ENCODE results near the gene SRD5A3.

DNA sequence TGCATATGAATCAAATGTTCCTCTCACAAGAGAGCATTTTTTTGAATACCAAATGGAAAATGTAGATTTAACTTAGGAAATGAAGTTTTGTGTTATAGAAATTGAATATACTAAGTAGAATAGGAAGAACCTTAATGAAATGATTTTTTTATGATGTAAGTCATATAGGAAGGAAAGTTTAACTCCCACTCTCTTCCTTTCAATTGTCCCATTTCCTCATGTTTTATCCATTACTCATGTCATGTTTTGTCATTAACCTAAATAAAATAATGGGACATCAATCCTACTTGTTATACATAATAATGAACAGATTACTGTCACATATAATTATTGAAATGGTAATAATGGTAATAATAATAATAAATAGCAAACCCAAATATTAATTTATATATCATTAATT lies 22.7 kb upstream of the SRD5A3 start:
- TF ChIP-seq POLR2A (IDR thresholded peaks at IDR 0.05), result no peak
- TF ChIP-seq, protein P1, sequence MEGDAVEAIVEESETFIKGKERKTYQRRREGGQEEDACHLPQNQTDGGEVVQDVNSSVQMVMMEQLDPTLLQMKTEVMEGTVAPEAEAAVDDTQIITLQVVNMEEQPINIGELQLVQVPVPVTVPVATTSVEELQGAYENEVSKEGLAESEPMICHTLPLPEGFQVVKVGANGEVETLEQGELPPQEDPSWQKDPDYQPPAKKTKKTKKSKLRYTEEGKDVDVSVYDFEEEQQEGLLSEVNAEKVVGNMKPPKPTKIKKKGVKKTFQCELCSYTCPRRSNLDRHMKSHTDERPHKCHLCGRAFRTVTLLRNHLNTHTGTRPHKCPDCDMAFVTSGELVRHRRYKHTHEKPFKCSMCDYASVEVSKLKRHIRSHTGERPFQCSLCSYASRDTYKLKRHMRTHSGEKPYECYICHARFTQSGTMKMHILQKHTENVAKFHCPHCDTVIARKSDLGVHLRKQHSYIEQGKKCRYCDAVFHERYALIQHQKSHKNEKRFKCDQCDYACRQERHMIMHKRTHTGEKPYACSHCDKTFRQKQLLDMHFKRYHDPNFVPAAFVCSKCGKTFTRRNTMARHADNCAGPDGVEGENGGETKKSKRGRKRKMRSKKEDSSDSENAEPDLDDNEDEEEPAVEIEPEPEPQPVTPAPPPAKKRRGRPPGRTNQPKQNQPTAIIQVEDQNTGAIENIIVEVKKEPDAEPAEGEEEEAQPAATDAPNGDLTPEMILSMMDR (IDR thresholded peaks at IDR 0.05), result no peak
